Lower lobe of right lung (tissue), 2 donors: ENCODE results near the gene TBX2. TPM values are rescaled to one million over a fixed set of nuclear protein-coding genes. Genes with fewer than 3 reads are reported as not detected.

Experiments used
- ATAC-seq, 2 donors: fragments of 200-7000 bp; cut with Tn5 transposase; one replicate each; pipeline ENCODE4 v1.9.1; 2020 to 2022; ENCODE audit warnings: mild to moderate bottlenecking in 2 of 2, moderate library complexity in 2 of 2
- DNase-seq: peaks from one replicate; pipeline ENCODE4 v3.0.0-alpha.2; 2020
- H3K27ac ChIP-seq: fragments of 200-600 bp; one replicate; pipeline ENCODE4 v1.8.0; 2022
- H3K27me3 ChIP-seq: fragments of 200-600 bp; one replicate; pipeline ENCODE4 v1.8.0; 2022; ENCODE audit warnings: low read depth
- H3K36me3 ChIP-seq: fragments of 200-600 bp; one replicate; pipeline ENCODE4 v1.8.0; 2022; ENCODE audit warnings: mild to moderate bottlenecking
- H3K4me1 ChIP-seq: fragments of 200-600 bp; one replicate; pipeline ENCODE4 v1.8.0; 2022
- H3K4me3 ChIP-seq: fragments of 200-600 bp; one replicate; pipeline ENCODE4 v1.8.0; 2022; ENCODE audit warnings: mild to moderate bottlenecking
- H3K9me3 ChIP-seq: fragments of 200-600 bp; one replicate; pipeline ENCODE4 v1.8.0; 2022
- CTCF ChIP-seq: fragments of 200-600 bp; IDR thresholded peaks from one replicate; pipeline ENCODE4 v1.8.0; 2022; ENCODE audit warnings: antibody characterized with exemption, mild to moderate bottlenecking
- intact Hi-C: fragments of 100-400 bp; cut with DNase I; formaldehyde crosslinking; loops from one replicate; pipeline ENCODE4 v1.11.0; 2022
- total RNA-seq: library from RNA; stranded (reverse); fragmentation: NEBNext Ultra II Directional; extraction: Animal tissue kit (Norgen Biotek cat#: 25700); gene quantifications from one replicate; pipeline ENCODE4 v1.2.1, GENCODE V29; 2021
- donor health status: DM: no; HTN: yes; CAD: no; lungs with severe emphysema.

TBX2 gene
- total RNA-seq, 1 donor from 2014 or later, result 83.3 TPM

GRCh38 chr17:61395409-61395982, 4.1 kb upstream of the TBX2 start:
- Histone ChIP-seq H3K4me1 (peaks cover 31% of the 10 kb centered on the region), H3K27ac (peak overlapping the region; percentile 89), H3K9me3 (no peaks in the 10 kb centered on the region), H3K27me3 (peaks cover 46% of the 10 kb centered on the region), H3K4me3 (peak overlapping the region; percentile 67), H3K36me3 (no peaks in the 10 kb centered on the region)
- ATAC-seq, result no peak
- peak; percentile 44 for DNase-seq
- intact Hi-C loops, result no loop called here
- TF ChIP-seq CTCF, result no peak

GRCh38 chr17:61395983-61396585, 3.6 kb upstream of the TBX2 start:
- ATAC-seq (peak; percentile 2 to 5), DNase-seq (peak; percentile 45)
- Histone ChIP-seq H3K27ac (peak overlapping the region; percentile 89), H3K4me1 (peaks cover 37% of the 10 kb centered on the region), H3K36me3 (no peaks in the 10 kb centered on the region), H3K9me3 (no peaks in the 10 kb centered on the region), H3K4me3 (peak overlapping the region; percentile 67), H3K27me3 (peaks cover 52% of the 10 kb centered on the region)
- intact Hi-C loops, result no loop called here
- TF ChIP-seq CTCF, result no peak

- H3K4me1 ChIP-seq, result peaks cover 38% of the 10 kb centered on the region
- TF ChIP-seq CTCF, result no peak
- H3K27me3 ChIP-seq, result peaks cover 58% of the 10 kb centered on the region
- peak; percentile 52 for DNase-seq
- intact Hi-C loops, result no loop called here
- peak overlapping the region; percentile 67 for H3K4me3 ChIP-seq
- no peaks in the 10 kb centered on the region for H3K9me3 ChIP-seq
- peak; percentile 3 to 6 for ATAC-seq
- no peaks in the 10 kb centered on the region for H3K36me3 ChIP-seq
- H3K27ac ChIP-seq, result peak overlapping the region; percentile 89
These were observed 3.0 kb upstream of the TBX2 start for GRCh38 chr17:61396586-61397085.

- H3K27ac ChIP-seq, result peak overlapping the region; percentile 89
- H3K27me3 ChIP-seq, result peaks cover 64% of the 10 kb centered on the region
- no peak for TF ChIP-seq CTCF
- H3K4me3 ChIP-seq, result peak overlapping the region; percentile 67
- ATAC-seq (peak; percentile 12 to 20), DNase-seq (peak; percentile 46)
- intact Hi-C loops, result no loop called here
- H3K9me3 ChIP-seq, result no peaks in the 10 kb centered on the region
- H3K36me3 ChIP-seq, result no peaks in the 10 kb centered on the region
- H3K4me1 ChIP-seq, result peaks cover 38% of the 10 kb centered on the region
These were observed 2.4 kb upstream of the TBX2 start for GRCh38 chr17:61397086-61397842.

GRCh38 chr17:61398721-61399130, 917 bp upstream of the TBX2 start:
- no peak for ATAC-seq
- Histone ChIP-seq H3K36me3 (peaks cover 7% of the 10 kb centered on the region), H3K4me3 (peak overlapping the region; percentile 67), H3K9me3 (no peaks in the 10 kb centered on the region), H3K4me1 (peaks cover 46% of the 10 kb centered on the region), H3K27ac (peak overlapping the region; percentile 89), H3K27me3 (peaks cover 77% of the 10 kb centered on the region)
- DNase-seq, result no peak
- intact Hi-C loops, result no loop called here
- no peak for TF ChIP-seq CTCF
